Lower leg skin (tissue), 3 donors: ENCODE data around the gene KRTAP9-9.

Source experiments
- CTCF ChIP-seq, 3 donors: fragments of 450-650 bp; IDR thresholded peaks; one replicate each; pipeline ENCODE4 v1.5.1; 2016; ENCODE audit warnings: antibody characterized with exemption in 3 of 3, mild to moderate bottlenecking in 3 of 3, moderate library complexity in 2 of 3
- POLR2A ChIP-seq, 2 donors: fragments of 450-650 bp; IDR thresholded peaks; one replicate each; pipeline ENCODE4 v1.6.1; 2016 to 2017; ENCODE audit warnings: antibody characterized with exemption in 2 of 2, mild to moderate bottlenecking in 1 of 2, moderate library complexity in 1 of 2

GRCh38 chr17:41284043-41284442, 28.9 kb downstream of the KRTAP9-9 start:
- TF ChIP-seq CTCF (IDR thresholded peaks at IDR 0.05) (no peak), POLR2A (IDR thresholded peaks at IDR 0.05) (no peak)
